Left ventricle myocardium inferior (tissue), 1 donor: ENCODE results near the gene CHRM5. TPM values are rescaled to one million over a fixed set of nuclear protein-coding genes. Genes with fewer than 3 reads are reported as not detected.
A peak's percentile ranks its signal among the peaks of the same experiment; 100 is the strongest.

Experiments
- DNase-seq: peaks from one replicate; pipeline ENCODE4 v3.0.0-alpha.2; 2020
- H3K27ac ChIP-seq: fragments of 200-600 bp; replicated peaks from 2 replicates; pipeline ENCODE4 v1.8.0; 2021
- H3K27me3 ChIP-seq: fragments of 200-600 bp; 2 replicates; pipeline ENCODE4 v1.8.0; 2021; ENCODE audit warnings: low read depth
- H3K36me3 ChIP-seq: fragments of 200-600 bp; 2 replicates; pipeline ENCODE4 v1.8.0; 2021
- H3K4me1 ChIP-seq: fragments of 200-600 bp; 2 replicates; pipeline ENCODE4 v1.8.0; 2021
- H3K4me3 ChIP-seq: fragments of 200-600 bp; 2 replicates; pipeline ENCODE4 v1.8.0; 2021; ENCODE audit warnings: mild to moderate bottlenecking, moderate library complexity
- H3K9me3 ChIP-seq: fragments of 200-600 bp; replicated peaks from 2 replicates; pipeline ENCODE4 v1.8.0; 2021
- intact Hi-C: fragments of 100-400 bp; cut with micrococcal nuclease; formaldehyde crosslinking; loops from one replicate; pipeline ENCODE4 v1.11.0; 2022
- total RNA-seq: library from RNA; stranded (reverse); fragmentation: NEBNext Ultra II Directional; extraction: Animal tissue kit (Norgen Biotek cat#: 25700); gene quantifications from one replicate; pipeline ENCODE4 v1.2.1, GENCODE V29; 2021
- TF ChIP-seq, protein P1 (sequence below): fragments of 200-600 bp; IDR thresholded peaks from 2 replicates; pipeline ENCODE4 v1.8.0; 2021; ENCODE audit warnings: antibody characterized with exemption, mild to moderate bottlenecking, borderline replicate concordance
- donor health status: DM: no; HTN: yes; CAD: no; lungs with severe emphysema.

CHRM5 gene
- total RNA-seq, 1 donor from 2014 or later: not detected

GRCh38 chr15:34102175-34102925, 134.1 kb downstream of the CHRM5 start:
- no peaks in the 10 kb centered on the region for H3K27me3 ChIP-seq
- intact Hi-C loops: loop anchor here (10.0 kb wide), 1 partner anchor 122 kb away; the partner anchor contains the start of gene EMC4
- TF ChIP-seq, protein P1, sequence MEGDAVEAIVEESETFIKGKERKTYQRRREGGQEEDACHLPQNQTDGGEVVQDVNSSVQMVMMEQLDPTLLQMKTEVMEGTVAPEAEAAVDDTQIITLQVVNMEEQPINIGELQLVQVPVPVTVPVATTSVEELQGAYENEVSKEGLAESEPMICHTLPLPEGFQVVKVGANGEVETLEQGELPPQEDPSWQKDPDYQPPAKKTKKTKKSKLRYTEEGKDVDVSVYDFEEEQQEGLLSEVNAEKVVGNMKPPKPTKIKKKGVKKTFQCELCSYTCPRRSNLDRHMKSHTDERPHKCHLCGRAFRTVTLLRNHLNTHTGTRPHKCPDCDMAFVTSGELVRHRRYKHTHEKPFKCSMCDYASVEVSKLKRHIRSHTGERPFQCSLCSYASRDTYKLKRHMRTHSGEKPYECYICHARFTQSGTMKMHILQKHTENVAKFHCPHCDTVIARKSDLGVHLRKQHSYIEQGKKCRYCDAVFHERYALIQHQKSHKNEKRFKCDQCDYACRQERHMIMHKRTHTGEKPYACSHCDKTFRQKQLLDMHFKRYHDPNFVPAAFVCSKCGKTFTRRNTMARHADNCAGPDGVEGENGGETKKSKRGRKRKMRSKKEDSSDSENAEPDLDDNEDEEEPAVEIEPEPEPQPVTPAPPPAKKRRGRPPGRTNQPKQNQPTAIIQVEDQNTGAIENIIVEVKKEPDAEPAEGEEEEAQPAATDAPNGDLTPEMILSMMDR: no peak

GRCh38 chr15:34106423-34106822, 138.1 kb downstream of the CHRM5 start:
- H3K9me3 ChIP-seq: no peaks in the 10 kb centered on the region
- no peaks in the 10 kb centered on the region for H3K36me3 ChIP-seq
- peaks cover 11% of the 10 kb centered on the region for H3K4me1 ChIP-seq
- intact Hi-C loops: loop anchor here (10.0 kb wide), 1 partner anchor 118 kb away; the partner anchor contains the start of gene EMC4
- H3K4me3 ChIP-seq: no peak overlapping the region
- H3K27ac ChIP-seq: no peak overlapping the region
- no peak for DNase-seq
- TF ChIP-seq, protein P1: no peak
- H3K27me3 ChIP-seq: no peaks in the 10 kb centered on the region

More at GRCh38 chr15:34102175-34102925, 134.1 kb downstream of the CHRM5 start:
- Histone ChIP-seq H3K27ac (peak overlapping the region; percentile 91), H3K36me3 (peaks cover 4% of the 10 kb centered on the region), H3K9me3 (no peaks in the 10 kb centered on the region), H3K4me1 (peaks cover 37% of the 10 kb centered on the region), H3K4me3 (peak overlapping the region; percentile 72)
- DNase-seq: no peak

- peaks cover 8% of the 10 kb centered on the region for H3K4me1 ChIP-seq
- H3K9me3 ChIP-seq: no peaks in the 10 kb centered on the region
- H3K4me3 ChIP-seq: no peak overlapping the region
- H3K27me3 ChIP-seq: no peaks in the 10 kb centered on the region
- H3K36me3 ChIP-seq: no peaks in the 10 kb centered on the region
- no peak overlapping the region for H3K27ac ChIP-seq
- no peak for DNase-seq
- intact Hi-C loops: loop anchor here (10.0 kb wide), 1 partner anchor 117 kb away; the partner anchor contains the start of gene EMC4
- TF ChIP-seq, protein P1: no peak
These were observed 139.0 kb downstream of the CHRM5 start for GRCh38 chr15:34107315-34107714.

DNA sequence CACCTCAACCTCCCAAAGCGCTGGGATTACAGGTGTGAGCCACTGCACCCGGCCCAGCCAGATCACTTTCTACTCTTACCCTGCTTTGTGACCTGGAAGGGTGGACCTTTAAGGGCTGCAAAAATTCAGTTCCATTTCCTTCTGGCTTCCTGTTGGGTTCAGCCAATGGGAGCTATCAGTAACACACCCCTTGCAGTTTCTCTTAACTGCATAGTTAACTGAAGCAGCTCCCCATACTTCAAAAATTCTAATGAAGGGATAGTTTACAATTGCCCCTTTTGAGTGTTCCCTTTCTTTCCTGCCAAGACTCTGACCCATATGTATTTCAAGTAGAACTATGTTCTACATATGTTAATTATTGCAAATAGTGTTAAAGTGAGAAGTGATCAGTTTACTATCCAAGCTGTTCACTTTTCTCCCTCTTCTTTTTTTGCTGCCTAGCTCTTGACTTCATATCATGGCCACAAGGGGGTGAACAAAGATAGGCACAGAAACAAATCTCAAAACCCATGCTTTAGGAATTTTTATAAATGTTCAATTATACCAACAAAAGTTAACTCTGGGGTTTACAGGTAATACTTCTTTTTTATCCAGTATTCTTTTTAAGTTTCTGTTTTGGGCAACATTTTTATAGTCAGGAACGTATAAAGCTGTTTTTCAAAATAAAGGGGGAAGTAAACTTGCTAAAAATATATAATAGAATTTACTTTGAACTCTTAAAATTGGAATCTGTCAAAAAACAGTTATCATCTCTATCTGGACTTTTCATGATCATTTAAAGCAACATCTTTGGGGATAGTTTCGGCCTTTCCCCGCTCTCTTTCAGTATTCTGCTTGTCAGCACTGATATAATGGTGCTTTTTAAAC, 141.7 kb downstream of the CHRM5 start:
- H3K9me3 ChIP-seq: no peaks in the 10 kb centered on the region
- TF ChIP-seq, protein P1: peak; percentile 55
- no peak overlapping the region for H3K27ac ChIP-seq
- H3K27me3 ChIP-seq: peaks cover 11% of the 10 kb centered on the region
- no peak overlapping the region for H3K4me3 ChIP-seq
- H3K36me3 ChIP-seq: no peaks in the 10 kb centered on the region
- intact Hi-C loops: loop anchor here (10.0 kb wide), 1 partner anchor 115 kb away; the partner anchor contains the start of gene EMC4
- DNase-seq: no peak
- H3K4me1 ChIP-seq: no peaks in the 10 kb centered on the region

- TF ChIP-seq, protein P1: no peak
- H3K36me3 ChIP-seq: no peaks in the 10 kb centered on the region
- no peaks in the 10 kb centered on the region for H3K4me1 ChIP-seq
- no peak overlapping the region for H3K27ac ChIP-seq
- no peaks in the 10 kb centered on the region for H3K9me3 ChIP-seq
- peaks cover 23% of the 10 kb centered on the region for H3K27me3 ChIP-seq
- no peak for DNase-seq
- intact Hi-C loops: no loop called here
- no peak overlapping the region for H3K4me3 ChIP-seq
These were observed 143.2 kb downstream of the CHRM5 start for GRCh38 chr15:34111488-34111887.
